WTC11 (cell line): Measurements from ENCODE around the gene NRN1L.

Source experiments
- TEAD4 ChIP-seq: sonication (generic); formaldehyde crosslinking; IDR thresholded peaks from 2 replicates; pipeline ENCODE4 v1.8.0; 2022; ENCODE audit warnings: mild to moderate bottlenecking, missing genetic modification reagents
- USF2 ChIP-seq: sonication (generic); formaldehyde crosslinking; IDR thresholded peaks from 2 replicates; pipeline ENCODE4 v1.8.1; 2023; ENCODE audit warnings: mild to moderate bottlenecking, missing genetic modification reagents, moderate library complexity
- ZNF263 ChIP-seq: sonication (generic); formaldehyde crosslinking; IDR thresholded peaks from 2 replicates; pipeline ENCODE4 v1.8.1; 2022; ENCODE audit warnings: low read depth, mild to moderate bottlenecking, moderate library complexity, missing genetic modification reagents

- TF ChIP-seq TEAD4 (no peak), USF2 (no peak), ZNF263 (CRISPR knock-in tag) (no peak)
Observed at GRCh38 chr16:67879936-67880335, 4.7 kb upstream of the NRN1L start.
